HepG2 (cell line): ENCODE results near the gene UNC93A. TPM values are rescaled to one million over a fixed set of nuclear protein-coding genes. Genes with fewer than 3 reads are reported as not detected.

Experiments used
- ATM ChIP-seq: fragments of 450-650 bp; IDR thresholded peaks from 2 replicates; pipeline ENCODE4 v1.7.1; 2017; ENCODE audit warnings: mild to moderate bottlenecking, borderline replicate concordance
- ATRX ChIP-seq: sonication (generic); formaldehyde crosslinking; IDR thresholded peaks from 2 replicates; pipeline ENCODE4 v1.4.0; 2020; ENCODE audit warnings: missing genetic modification reagents, borderline replicate concordance
- CENPBD1 ChIP-seq: sonication (generic); formaldehyde crosslinking; IDR thresholded peaks from 2 replicates; pipeline ENCODE4 v1.8.0; 2022; ENCODE audit warnings: missing genetic modification reagents, low read depth, mild to moderate bottlenecking, borderline replicate concordance
- DNMT1 ChIP-seq: sonication (generic); formaldehyde crosslinking; IDR thresholded peaks from 2 replicates; pipeline ENCODE4 v1.5.1; 2020; ENCODE audit warnings: mild to moderate bottlenecking, missing genetic modification reagents
- ETV5 ChIP-seq: IDR thresholded peaks from 2 replicates; pipeline ENCODE4 v1.6.1; 2018; ENCODE audit warnings: missing biosample characterization, missing genetic modification reagents, inconsistent platforms, borderline replicate concordance
- FUBP1 ChIP-seq: sonication (generic); formaldehyde crosslinking; IDR thresholded peaks from 2 replicates; pipeline ENCODE4 v1.5.1; 2020; ENCODE audit warnings: missing genetic modification reagents, mild to moderate bottlenecking, borderline replicate concordance
- GABPB1 ChIP-seq: IDR thresholded peaks from 2 replicates; pipeline ENCODE4 v1.6.1; 2016; ENCODE audit warnings: mild to moderate bottlenecking, missing genetic modification reagents, moderate library complexity, missing compliant biosample characterization
- GATAD2A ChIP-seq: IDR thresholded peaks from 2 replicates; pipeline ENCODE4 v1.6.1; 2016
- HNF4A ChIP-seq: sonication (generic); formaldehyde crosslinking; IDR thresholded peaks from 2 replicates; pipeline ENCODE4 v1.4.0; 2020; ENCODE audit warnings: missing genetic modification reagents
- IRF1 ChIP-seq: sonication (generic); formaldehyde crosslinking; IDR thresholded peaks from 2 replicates; pipeline ENCODE4 v1.4.0; 2020; ENCODE audit warnings: low read depth, mild to moderate bottlenecking, missing genetic modification reagents
- MAX ChIP-seq: IDR thresholded peaks from 2 replicates; pipeline ENCODE4 v1.6.1; 2012; ENCODE audit warnings: inconsistent platforms
- NR2F1 ChIP-seq, 2 experiments: fragments of 450-650 bp in 1 of 2; formaldehyde crosslinking in 1 of 2; IDR thresholded peaks; 2 replicates each; pipeline versions ENCODE4 v1.5.0 to v1.6.1; 2016 to 2020; ENCODE audit warnings: mild to moderate bottlenecking in 1 of 2, missing compliant biosample characterization in 1 of 2, missing genetic modification reagents in 1 of 2, moderate library complexity in 1 of 2
- NR2F2 ChIP-seq: IDR thresholded peaks from 2 replicates; pipeline ENCODE4 v1.6.1; 2012; ENCODE audit warnings: low read depth, inconsistent platforms, borderline replicate concordance
- RBM39 ChIP-seq: fragments of 200-400 bp; formaldehyde crosslinking; IDR thresholded peaks from one replicate; pipeline ENCODE4 v1.6.1; 2018; ENCODE audit warnings: antibody characterized with exemption, mild to moderate bottlenecking, low read depth, low read length; ENCODE audit not compliant: poor library complexity, severe bottlenecking
- SNAPC2 ChIP-seq: sonication (generic); formaldehyde crosslinking; IDR thresholded peaks from 2 replicates; pipeline ENCODE4 v1.8.1; 2022; ENCODE audit warnings: mild to moderate bottlenecking, missing genetic modification reagents
- YEATS2 ChIP-seq: sonication (generic); formaldehyde crosslinking; IDR thresholded peaks from 2 replicates; pipeline ENCODE4 v1.4.0; 2020; ENCODE audit warnings: missing genetic modification reagents, borderline replicate concordance
- ZNF124 ChIP-seq: sonication (generic); formaldehyde crosslinking; IDR thresholded peaks from 2 replicates; pipeline ENCODE4 v1.4.0; 2020; ENCODE audit warnings: missing genetic modification reagents
- ZNF275 ChIP-seq: sonication (generic); formaldehyde crosslinking; IDR thresholded peaks from 2 replicates; pipeline ENCODE4 v1.8.0; 2022; ENCODE audit warnings: missing genetic modification reagents, mild to moderate bottlenecking, inconsistent platforms, borderline replicate concordance
- ZNF546 ChIP-seq: sonication (generic); formaldehyde crosslinking; conservative IDR thresholded peaks from 2 replicates; pipeline ENCODE4 v1.8.1; 2023; ENCODE audit warnings: mild to moderate bottlenecking, missing genetic modification reagents
- ZNF574 ChIP-seq: sonication (generic); formaldehyde crosslinking; IDR thresholded peaks from 2 replicates; pipeline ENCODE4 v1.4.0; 2020; ENCODE audit warnings: missing genetic modification reagents
- ZNF607 ChIP-seq: sonication (generic); formaldehyde crosslinking; IDR thresholded peaks from 2 replicates; pipeline ENCODE4 v1.5.1; 2020; ENCODE audit warnings: missing genetic modification reagents, mild to moderate bottlenecking, borderline replicate concordance
- ZNF614 ChIP-seq: IDR thresholded peaks from 2 replicates; pipeline ENCODE4 v1.6.1; 2018; ENCODE audit warnings: missing biosample characterization, missing genetic modification reagents, inconsistent platforms, borderline replicate concordance
- ZNF619 ChIP-seq: sonication (generic); formaldehyde crosslinking; IDR thresholded peaks from 2 replicates; pipeline ENCODE4 v1.4.0; 2020; ENCODE audit warnings: mild to moderate bottlenecking, missing genetic modification reagents
- polyA plus RNA-seq, 8 experiments: library from polyadenylated mRNA; depleted of rRNA in 3 of 8; stranded (reverse) in 7 of 8; unstranded in 1 of 8; fragments of >200 nt; fragmentation: Illumina TruSeq in 4 of 8; extraction: Trizol in 4 of 8; gene quantifications; 2 replicates each; pipeline versions ENCODE4 v1.2.1 to v1.2.3, GENCODE V29; 2011 to 2016; ENCODE audit warnings: low read depth in 4 of 8, missing spikeins in 1 of 8, mixed read lengths in 1 of 8; ENCODE audit not compliant: insufficient read depth in 1 of 8
- total RNA-seq, 5 experiments: library from RNA; depleted of rRNA; stranded (reverse); fragments of >200 nt; fragmentation: Illumina TruSeq; extraction: Trizol; gene quantifications; 2 replicates each; pipeline ENCODE4 v1.2.3, GENCODE V29; 2016; ENCODE audit warnings: low read depth in 1 of 5

Gene UNC93A
- total and polyA plus RNA-seq, 2 of the 13 experiments (the other 11 are each of a cell fraction or from before 2014, with no cell fraction given): 11.0 to 42.7 TPM

GRCh38 chr6:167268683-167269280, 22.3 kb upstream of the UNC93A start (continued):
- TF ChIP-seq ZNF574 (peak; percentile 79), CENPBD1 (CRISPR knock-in tag) (no peak), MAX (peak; percentile 94), IRF1 (CRISPR knock-in tag) (no peak), ZNF619 (CRISPR knock-in tag) (peak; percentile 67), NR2F2 (peak; percentile 64; the same call in 1 of the 2 replicates), FUBP1 (CRISPR knock-in tag) (no peak), ZNF614 (CRISPR knock-in tag) (peak; percentile 96), NR2F1 (CRISPR knock-in tag; IDR thresholded peaks at IDR 0.05) (peak in 1 of 2 experiments; percentile 56; a peak in 3 of 4 replicates), DNMT1 (CRISPR knock-in tag) (no peak), ETV5 (CRISPR knock-in tag) (peak; percentile 54; the same call in 1 of the 2 replicates), ZNF124 (peak; percentile 58; the same call in 1 of the 2 replicates), YEATS2 (CRISPR knock-in tag) (peak; percentile 16; the same call in 1 of the 2 replicates), ZNF275 (peak; percentile 51), HNF4A (peak; percentile 94), ATRX (CRISPR knock-in tag) (no peak), ATM (no peak), ZNF546 (CRISPR knock-in tag) (peak; percentile 89), GABPB1 (CRISPR knock-in tag) (peak; percentile 70), ZNF607 (CRISPR knock-in tag) (peak; percentile 92; the same call in 1 of the 2 replicates), RBM39 (peak; percentile 68), GATAD2A (CRISPR knock-in tag) (peak; percentile 98), SNAPC2 (CRISPR knock-in tag) (peak; percentile 95)
